Natural killer cell (primary cell): Measurements from ENCODE around the gene VSNL1. TPM values are rescaled to one million over a fixed set of nuclear protein-coding genes. Genes with fewer than 3 reads are reported as not detected.

Experiments
- ATAC-seq, 3 donors: fragments of 150-1000 bp in 2 of 3; fragments of 200-7000 bp in 1 of 3; cut with Tn5 transposase; 1 replicate in 1 of 3; 2 replicates in 2 of 3; pipeline ENCODE4 v1.10.0; 2021; ENCODE audit warnings: mild to moderate bottlenecking in 2 of 3, moderate library complexity in 2 of 3
- DNase-seq, 2 donors: peaks; one replicate each; pipeline versions ENCODE4 v3.0.0 to v3.0.0-alpha.2; 2013 to 2021; ENCODE audit warnings: mixed read lengths in 1 of 2
- H3K27ac ChIP-seq: one replicate; pipeline ENCODE4 v1.5.1; 2013; ENCODE audit warnings: mild to moderate bottlenecking, low read length
- H3K27me3 ChIP-seq: one replicate; pipeline ENCODE4 v1.6.1; 2013; ENCODE audit warnings: low read length; ENCODE audit not compliant: control insufficient read depth, insufficient read depth
- H3K36me3 ChIP-seq: one replicate; pipeline ENCODE4 v1.6.1; 2013; ENCODE audit warnings: low read length; ENCODE audit not compliant: control insufficient read depth, insufficient read depth
- H3K4me1 ChIP-seq: one replicate; pipeline ENCODE4 v1.6.1; 2013; ENCODE audit warnings: low read length; ENCODE audit not compliant: control insufficient read depth, insufficient read depth
- H3K4me3 ChIP-seq: one replicate; pipeline ENCODE4 v1.5.1; 2013; ENCODE audit warnings: low read length
- H3K9me3 ChIP-seq: one replicate; pipeline ENCODE4 v1.6.1; 2013; ENCODE audit warnings: low read length; ENCODE audit not compliant: control insufficient read depth, insufficient read depth
- H3K27ac Mint-ChIP-seq, 2 donors: one replicate each; pipeline ENCODE4 v1.8.0; 2022; ENCODE audit warnings: mild to moderate bottlenecking in 2 of 2, mixed read lengths in 2 of 2, moderate library complexity in 1 of 2
- H3K27me3 Mint-ChIP-seq, 2 donors: one replicate each; pipeline ENCODE4 v1.8.0; 2022; ENCODE audit warnings: low read depth in 2 of 2, mixed read lengths in 2 of 2
- H3K36me3 Mint-ChIP-seq: one replicate; pipeline ENCODE4 v1.8.0; 2022; ENCODE audit warnings: mixed read lengths
- H3K4me1 Mint-ChIP-seq, 2 donors: one replicate each; pipeline ENCODE4 v1.8.0; 2022; ENCODE audit warnings: mixed read lengths in 2 of 2
- H3K4me3 Mint-ChIP-seq: one replicate; pipeline ENCODE4 v1.8.0; 2022; ENCODE audit warnings: mild to moderate bottlenecking, moderate library complexity, mixed read lengths
- H3K9me3 Mint-ChIP-seq, 2 donors: one replicate each; pipeline ENCODE4 v1.8.0; 2022; ENCODE audit warnings: mixed read lengths in 2 of 2
- WGBS: methylation state at CpG from one replicate; pipeline ENCODE4 v1.1.7; 2013; ENCODE audit warnings: missing lambda C conversion rate; ENCODE audit not compliant: insufficient coverage; 5-methylcytosine and 5-hydroxymethylcytosine counted together
- intact Hi-C: fragments of 100-400 bp; cut with micrococcal nuclease; formaldehyde crosslinking; loops from one replicate; pipeline ENCODE4 v1.14.2; 2022
- total RNA-seq, 4 donors: library from RNA; stranded (reverse); fragments of 120-200 nt in 1 of 4; gene quantifications; one replicate each; pipeline versions ENCODE4 v1.2.3 to v1.2.4, GENCODE V29; 2013 to 2022
- TF ChIP-seq, protein P1 (sequence below): fragments of 200-600 bp; IDR thresholded peaks from one replicate; pipeline ENCODE4 v1.8.0; 2022; ENCODE audit warnings: antibody characterized with exemption

The VSNL1 gene
- total RNA-seq, 3 donors from 2014 or later (not counting 1 experiment from before 2014, with no cell fraction given) = not detected

GRCh38 chr2:17680119-17680518 is 139.6 kb downstream of the VSNL1 start:
- Histone ChIP-seq H3K4me3 (no peak overlapping the region), H3K27ac (no peak overlapping the region), H3K36me3 (peaks cover 36% of the 10 kb centered on the region), H3K27me3 (no peaks in the 10 kb centered on the region), H3K9me3 (no peaks in the 10 kb centered on the region), H3K4me1 (no peaks in the 10 kb centered on the region)
- TF ChIP-seq, protein P1, sequence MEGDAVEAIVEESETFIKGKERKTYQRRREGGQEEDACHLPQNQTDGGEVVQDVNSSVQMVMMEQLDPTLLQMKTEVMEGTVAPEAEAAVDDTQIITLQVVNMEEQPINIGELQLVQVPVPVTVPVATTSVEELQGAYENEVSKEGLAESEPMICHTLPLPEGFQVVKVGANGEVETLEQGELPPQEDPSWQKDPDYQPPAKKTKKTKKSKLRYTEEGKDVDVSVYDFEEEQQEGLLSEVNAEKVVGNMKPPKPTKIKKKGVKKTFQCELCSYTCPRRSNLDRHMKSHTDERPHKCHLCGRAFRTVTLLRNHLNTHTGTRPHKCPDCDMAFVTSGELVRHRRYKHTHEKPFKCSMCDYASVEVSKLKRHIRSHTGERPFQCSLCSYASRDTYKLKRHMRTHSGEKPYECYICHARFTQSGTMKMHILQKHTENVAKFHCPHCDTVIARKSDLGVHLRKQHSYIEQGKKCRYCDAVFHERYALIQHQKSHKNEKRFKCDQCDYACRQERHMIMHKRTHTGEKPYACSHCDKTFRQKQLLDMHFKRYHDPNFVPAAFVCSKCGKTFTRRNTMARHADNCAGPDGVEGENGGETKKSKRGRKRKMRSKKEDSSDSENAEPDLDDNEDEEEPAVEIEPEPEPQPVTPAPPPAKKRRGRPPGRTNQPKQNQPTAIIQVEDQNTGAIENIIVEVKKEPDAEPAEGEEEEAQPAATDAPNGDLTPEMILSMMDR = no peak
- intact Hi-C loops = no loop called here
- WGBS = 88% methylated on average over 1 of the region's 3 CpGs
- no peak overlapping the region for H3K4me3 Mint-ChIP-seq
- no peaks in the 10 kb centered on the region for H3K27me3 Mint-ChIP-seq
- no peak overlapping the region for H3K27ac Mint-ChIP-seq
- no peak for DNase-seq
- no peaks in the 10 kb centered on the region for H3K4me1 Mint-ChIP-seq
- peaks cover 23% of the 10 kb centered on the region for H3K36me3 Mint-ChIP-seq
- ATAC-seq = no peak
- no peaks in the 10 kb centered on the region for H3K9me3 Mint-ChIP-seq

- H3K9me3 ChIP-seq = no peaks in the 10 kb centered on the region
Observed at GRCh38 chr2:17682098-17682857, 141.8 kb downstream of the VSNL1 start.

DNA sequence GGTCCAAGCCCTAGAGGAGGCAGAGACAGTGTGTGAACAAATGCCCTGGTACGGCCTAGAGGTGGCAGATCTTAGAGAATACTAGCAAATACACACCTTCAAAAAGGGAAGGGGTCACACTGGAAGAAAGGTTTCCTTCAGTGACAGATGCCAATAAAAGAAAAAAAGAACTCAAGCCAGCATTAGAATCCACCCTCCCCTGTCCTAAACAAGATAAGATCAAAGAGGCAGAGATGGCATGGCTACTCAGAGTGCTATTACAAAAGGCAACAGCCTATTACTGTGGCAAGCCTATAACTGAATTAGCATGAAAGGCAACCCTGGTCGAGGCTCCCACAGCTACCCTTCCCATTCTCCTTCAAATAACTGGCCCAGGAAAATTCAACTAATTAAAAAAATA is 143.5 kb downstream of the VSNL1 start:
- no peaks in the 10 kb centered on the region for H3K9me3 Mint-ChIP-seq
- no peaks in the 10 kb centered on the region for H3K27me3 Mint-ChIP-seq
- Histone ChIP-seq H3K4me3 (no peak overlapping the region), H3K27ac (no peak overlapping the region), H3K27me3 (no peaks in the 10 kb centered on the region), H3K9me3 (no peaks in the 10 kb centered on the region), H3K36me3 (peaks cover 38% of the 10 kb centered on the region), H3K4me1 (no peaks in the 10 kb centered on the region)
- H3K27ac Mint-ChIP-seq = no peak overlapping the region
- no peaks in the 10 kb centered on the region for H3K4me1 Mint-ChIP-seq
- no peak overlapping the region for H3K4me3 Mint-ChIP-seq
- WGBS = 93% methylated on average over 2 of the region's 2 CpGs
- intact Hi-C loops = no loop called here
- TF ChIP-seq, protein P1 = no peak
- DNase-seq = no peak
- ATAC-seq = no peak
- peaks cover 15% of the 10 kb centered on the region for H3K36me3 Mint-ChIP-seq

More at GRCh38 chr2:17682098-17682857, 141.8 kb downstream of the VSNL1 start:
- no peak for DNase-seq
- peaks cover 31% of the 10 kb centered on the region for H3K36me3 ChIP-seq
- 91% methylated on average over 6 of the region's 6 CpGs for whole genome bisulfite sequencing
- intact Hi-C loops = no loop called here
- H3K9me3 Mint-ChIP-seq = no peaks in the 10 kb centered on the region
- ATAC-seq = no peak
- no peak overlapping the region for H3K4me3 Mint-ChIP-seq
- H3K27ac Mint-ChIP-seq = no peak overlapping the region
- H3K27me3 Mint-ChIP-seq = no peaks in the 10 kb centered on the region
- peaks cover 14% of the 10 kb centered on the region for H3K36me3 Mint-ChIP-seq
- TF ChIP-seq, protein P1 = no peak
- no peaks in the 10 kb centered on the region for H3K27me3 ChIP-seq
- no peak overlapping the region for H3K4me3 ChIP-seq
- no peaks in the 10 kb centered on the region for H3K4me1 Mint-ChIP-seq
- H3K4me1 ChIP-seq = no peaks in the 10 kb centered on the region
- H3K27ac ChIP-seq = no peak overlapping the region

DNA sequence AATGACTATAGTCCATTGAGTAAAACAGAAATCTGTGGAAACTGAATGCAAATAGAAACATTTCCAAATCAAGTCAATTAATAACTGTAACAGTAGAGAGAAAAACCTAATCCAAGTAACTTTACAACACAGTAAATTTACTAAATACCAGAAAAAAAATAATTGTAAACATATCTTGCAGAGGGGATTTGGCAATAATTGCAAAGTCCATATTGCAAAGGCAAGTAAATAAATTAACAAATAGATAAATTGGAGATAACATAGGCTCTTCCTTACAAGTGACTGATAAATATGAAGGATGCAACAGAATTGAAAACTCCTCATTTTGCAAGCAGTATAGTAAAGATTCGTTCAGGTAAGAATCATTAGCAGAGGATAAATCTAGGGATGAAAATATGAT is 148.1 kb downstream of the VSNL1 start:
- ATAC-seq (no peak), DNase-seq (no peak)
- Histone ChIP-seq H3K27ac (no peak overlapping the region), H3K4me1 (no peaks in the 10 kb centered on the region), H3K36me3 (peaks cover 29% of the 10 kb centered on the region), H3K27me3 (no peaks in the 10 kb centered on the region), H3K4me3 (no peak overlapping the region), H3K9me3 (no peaks in the 10 kb centered on the region)
- no peaks in the 10 kb centered on the region for H3K9me3 Mint-ChIP-seq
- no peaks in the 10 kb centered on the region for H3K4me1 Mint-ChIP-seq
- no peaks in the 10 kb centered on the region for H3K27me3 Mint-ChIP-seq
- no peak overlapping the region for H3K4me3 Mint-ChIP-seq
- 100% methylated on average over 1 of the region's 1 CpG for WGBS
- intact Hi-C loops = no loop called here
- H3K36me3 Mint-ChIP-seq = peaks cover 17% of the 10 kb centered on the region
- TF ChIP-seq, protein P1 = no peak
- no peak overlapping the region for H3K27ac Mint-ChIP-seq
